ENCODE results near the gene ACSL5. TPM values are rescaled to one million over a fixed set of nuclear protein-coding genes. Genes with fewer than 3 reads are reported as not detected.
"Not testable (repeated sequence)": the region's sequence is repeated elsewhere in the genome, so short reads cannot be mapped to it uniquely, and the experiment has no call there.

ACSL5 gene
- total and polyA plus RNA-seq, 9 donors, result 7.9 to 34.2 (median 20.6) TPM

DNA sequence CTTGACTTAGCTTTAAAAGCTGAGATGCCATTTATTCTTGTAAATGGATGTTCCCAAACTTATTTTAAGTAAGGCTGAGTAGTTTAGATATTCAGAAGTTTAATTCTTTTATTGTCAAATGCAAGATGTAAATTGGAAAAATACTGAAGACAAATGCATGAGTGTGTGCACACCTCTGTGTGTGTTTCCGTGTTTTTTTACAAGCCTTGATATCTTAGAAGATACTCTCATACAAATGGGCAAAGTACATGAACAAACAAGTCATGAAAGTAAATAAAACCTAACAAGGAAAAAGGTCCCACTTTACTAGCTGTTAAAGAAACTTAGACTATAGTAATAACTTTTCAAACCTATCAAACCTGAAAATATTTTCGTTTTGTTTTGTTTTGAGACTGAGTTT, 29.0 kb downstream of the ACSL5 start:
- no peaks in the 10 kb centered on the region for H3K36me3 ChIP-seq
- intact Hi-C loops (cut with DNase I), result no loop called here
- no peaks in the 10 kb centered on the region for H3K4me1 ChIP-seq (ENCODE audit: insufficient read depth)
- H3K27me3 ChIP-seq, result no peaks in the 10 kb centered on the region
- no peak overlapping the region for H3K27ac ChIP-seq
- 80 to 84% (median 83%) methylated on average over 2 of the region's 2 CpGs for WGBS, 3 donors
- no peak for DNase-seq
- no peak overlapping the region for H3K4me3 ChIP-seq
- H3K9me3 ChIP-seq, result no peaks in the 10 kb centered on the region
- TF ChIP-seq, protein P1, sequence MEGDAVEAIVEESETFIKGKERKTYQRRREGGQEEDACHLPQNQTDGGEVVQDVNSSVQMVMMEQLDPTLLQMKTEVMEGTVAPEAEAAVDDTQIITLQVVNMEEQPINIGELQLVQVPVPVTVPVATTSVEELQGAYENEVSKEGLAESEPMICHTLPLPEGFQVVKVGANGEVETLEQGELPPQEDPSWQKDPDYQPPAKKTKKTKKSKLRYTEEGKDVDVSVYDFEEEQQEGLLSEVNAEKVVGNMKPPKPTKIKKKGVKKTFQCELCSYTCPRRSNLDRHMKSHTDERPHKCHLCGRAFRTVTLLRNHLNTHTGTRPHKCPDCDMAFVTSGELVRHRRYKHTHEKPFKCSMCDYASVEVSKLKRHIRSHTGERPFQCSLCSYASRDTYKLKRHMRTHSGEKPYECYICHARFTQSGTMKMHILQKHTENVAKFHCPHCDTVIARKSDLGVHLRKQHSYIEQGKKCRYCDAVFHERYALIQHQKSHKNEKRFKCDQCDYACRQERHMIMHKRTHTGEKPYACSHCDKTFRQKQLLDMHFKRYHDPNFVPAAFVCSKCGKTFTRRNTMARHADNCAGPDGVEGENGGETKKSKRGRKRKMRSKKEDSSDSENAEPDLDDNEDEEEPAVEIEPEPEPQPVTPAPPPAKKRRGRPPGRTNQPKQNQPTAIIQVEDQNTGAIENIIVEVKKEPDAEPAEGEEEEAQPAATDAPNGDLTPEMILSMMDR (IDR thresholded peaks at IDR 0.05), result no peak
- TF ChIP-seq EP300 (IDR thresholded peaks at IDR 0.05) (no peak), POLR2A (IDR thresholded peaks at IDR 0.05) (no peak)

DNA sequence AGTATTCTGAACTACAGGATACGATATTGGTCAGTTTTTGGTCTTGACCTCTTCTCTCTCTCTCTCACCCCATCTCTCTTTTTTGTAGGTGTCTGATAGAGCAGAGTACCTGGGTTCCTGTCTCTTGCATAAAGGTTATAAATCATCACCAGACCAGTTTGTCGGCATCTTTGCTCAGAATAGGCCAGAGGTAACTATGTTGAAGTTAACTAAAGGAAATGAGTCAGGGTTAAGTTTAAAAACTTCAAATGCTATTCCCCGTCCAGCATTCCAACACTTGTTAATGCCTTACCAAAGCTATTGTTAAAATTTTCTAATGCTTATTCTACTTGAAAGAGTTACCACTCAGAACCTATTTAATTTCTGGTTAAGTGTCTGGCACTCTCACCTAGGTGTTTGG, 30.7 kb downstream of the ACSL5 start:
- TF ChIP-seq POLR2A (IDR thresholded peaks at IDR 0.05) (no peak), EP300 (IDR thresholded peaks at IDR 0.05) (no peak)
- TF ChIP-seq, protein P1 (IDR thresholded peaks at IDR 0.05), result no peak
- Histone ChIP-seq H3K4me1 (ENCODE audit: insufficient read depth) (no peaks in the 10 kb centered on the region), H3K4me3 (no peak overlapping the region), H3K36me3 (no peaks in the 10 kb centered on the region), H3K27ac (no peak overlapping the region), H3K27me3 (no peaks in the 10 kb centered on the region), H3K9me3 (no peaks in the 10 kb centered on the region)
- 69 to 84% (median 83%) methylated on average over 3 of the region's 3 CpGs for whole genome bisulfite sequencing, 3 donors
- no peak for DNase-seq
- intact Hi-C loops (cut with DNase I), result no loop called here

DNA sequence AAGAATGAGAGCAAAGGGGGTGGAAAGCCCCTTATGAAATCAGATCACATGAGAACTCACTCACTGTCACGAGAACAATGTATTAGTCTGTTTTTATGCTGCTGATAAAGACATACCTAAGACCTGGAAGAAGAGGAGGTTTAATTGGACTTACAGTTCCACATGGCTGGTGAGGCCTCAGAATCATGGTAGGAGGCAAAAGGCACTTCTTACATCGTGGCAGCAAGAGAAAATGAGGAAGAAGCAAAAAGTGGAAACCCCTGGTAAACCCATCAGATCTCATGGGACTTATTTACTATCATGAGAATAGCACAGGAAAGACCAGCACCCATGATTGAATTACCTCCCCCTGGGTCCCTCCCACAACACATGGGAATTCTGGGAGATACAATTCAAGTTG, 32.9 kb downstream of the ACSL5 start:
- 69 to 84% (median 76%) methylated on average over 2 of the region's 2 CpGs for WGBS, 3 donors
- H3K36me3 ChIP-seq; H3K4me3 ChIP-seq; DNase-seq; H3K27ac ChIP-seq; H3K27me3 ChIP-seq; H3K9me3 ChIP-seq; H3K4me1 ChIP-seq (ENCODE audit: insufficient read depth); intact Hi-C loops (cut with DNase I): not testable (repeated sequence)

DNA sequence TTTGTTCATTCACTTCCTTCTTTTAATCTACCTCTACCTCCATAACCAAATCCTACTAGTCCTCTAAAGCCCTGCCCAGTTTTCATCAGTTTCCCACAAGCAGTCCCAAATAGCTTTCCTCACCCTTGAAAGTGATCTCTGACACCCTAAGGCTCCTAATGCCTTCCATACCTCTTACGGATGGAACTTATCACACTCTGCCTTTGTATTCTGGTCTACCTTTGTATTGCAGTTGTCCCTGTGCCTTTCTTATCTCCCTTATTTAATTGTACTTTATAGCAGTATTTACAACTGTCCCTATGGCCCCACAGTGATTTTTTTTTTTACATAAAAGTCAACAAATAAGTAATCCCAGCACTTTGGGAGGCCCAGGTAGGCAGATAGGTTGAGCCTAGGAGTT, 33.8 kb downstream of the ACSL5 start:
- no peak overlapping the region for H3K4me3 ChIP-seq
- no peak overlapping the region for H3K27ac ChIP-seq
- H3K36me3 ChIP-seq, result no peaks in the 10 kb centered on the region
- H3K27me3 ChIP-seq, result no peaks in the 10 kb centered on the region
- no peaks in the 10 kb centered on the region for H3K9me3 ChIP-seq
- 92 to 96% (median 95%) methylated on average over 1 of the region's 1 CpG for WGBS, 3 donors
- intact Hi-C loops (cut with DNase I), result no loop called here
- H3K4me1 ChIP-seq (ENCODE audit: insufficient read depth), result no peaks in the 10 kb centered on the region
- DNase-seq, result no peak
- TF ChIP-seq EP300 (IDR thresholded peaks at IDR 0.05) (no peak), POLR2A (IDR thresholded peaks at IDR 0.05) (no peak)
- TF ChIP-seq, protein P1 (IDR thresholded peaks at IDR 0.05), result no peak

DNA sequence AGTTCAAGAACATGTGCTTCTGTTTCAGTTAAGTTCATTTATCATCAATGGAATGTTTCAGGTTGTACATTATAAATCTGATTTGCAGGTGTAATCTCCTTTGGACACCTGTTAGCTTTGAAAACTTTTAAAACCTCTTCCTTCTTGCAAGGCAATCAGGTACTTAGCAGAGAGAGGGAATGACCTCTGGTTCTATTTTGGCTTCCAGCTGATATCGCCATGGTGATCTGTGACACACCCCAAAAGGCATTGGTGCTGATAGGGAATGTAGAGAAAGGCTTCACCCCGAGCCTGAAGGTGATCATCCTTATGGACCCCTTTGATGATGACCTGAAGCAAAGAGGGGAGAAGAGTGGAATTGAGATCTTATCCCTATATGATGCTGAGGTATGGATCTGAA, 35.4 kb downstream of the ACSL5 start:
- H3K4me3 ChIP-seq, result no peak overlapping the region
- no peaks in the 10 kb centered on the region for H3K9me3 ChIP-seq
- no peak for DNase-seq
- intact Hi-C loops (cut with DNase I), result no loop called here
- no peaks in the 10 kb centered on the region for H3K27me3 ChIP-seq
- no peaks in the 10 kb centered on the region for H3K4me1 ChIP-seq (ENCODE audit: insufficient read depth)
- no peak for TF ChIP-seq EP300 (IDR thresholded peaks at IDR 0.05)
- no peak for TF ChIP-seq POLR2A (IDR thresholded peaks at IDR 0.05)
- TF ChIP-seq, protein P1 (IDR thresholded peaks at IDR 0.05), result no peak
- 66 to 78% (median 76%) methylated on average over 2 of the region's 2 CpGs for WGBS, 3 donors
- no peak overlapping the region for H3K27ac ChIP-seq
- no peaks in the 10 kb centered on the region for H3K36me3 ChIP-seq
